ENCODE data around the gene ATM. TPM values are rescaled to one million over a fixed set of nuclear protein-coding genes. Genes with fewer than 3 reads are reported as not detected.
"Not testable (repeated sequence)": the region's sequence is repeated elsewhere in the genome, so short reads cannot be mapped to it uniquely, and the experiment has no call there.

The ATM gene
- polyA plus RNA-seq, 3 donors, result 58.7 to 64.6 (median 63.7) TPM

DNA sequence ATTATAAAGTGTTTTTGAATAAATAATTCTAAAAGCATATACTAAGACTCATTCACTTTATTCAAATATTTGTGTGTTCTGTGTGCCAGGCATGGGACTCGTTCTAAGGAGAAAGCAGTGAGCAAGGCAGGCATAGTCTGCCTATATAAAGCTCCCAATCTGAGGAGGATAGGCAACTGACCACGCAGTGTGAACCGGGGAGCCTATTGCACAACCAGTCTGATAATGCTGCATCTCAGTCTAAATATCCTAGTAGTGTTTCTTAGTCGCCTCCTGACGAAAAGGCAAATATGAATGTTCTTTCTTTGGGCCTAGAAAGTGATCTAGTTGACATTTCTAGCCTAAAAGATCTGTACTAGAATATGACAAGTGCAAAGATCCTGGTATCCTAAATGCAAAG, 146.2 kb downstream of the ATM start:
- DNase-seq (ENCODE audit: low read depth in 3 of 3, low spot score in 2 of 3), result no peak

DNA sequence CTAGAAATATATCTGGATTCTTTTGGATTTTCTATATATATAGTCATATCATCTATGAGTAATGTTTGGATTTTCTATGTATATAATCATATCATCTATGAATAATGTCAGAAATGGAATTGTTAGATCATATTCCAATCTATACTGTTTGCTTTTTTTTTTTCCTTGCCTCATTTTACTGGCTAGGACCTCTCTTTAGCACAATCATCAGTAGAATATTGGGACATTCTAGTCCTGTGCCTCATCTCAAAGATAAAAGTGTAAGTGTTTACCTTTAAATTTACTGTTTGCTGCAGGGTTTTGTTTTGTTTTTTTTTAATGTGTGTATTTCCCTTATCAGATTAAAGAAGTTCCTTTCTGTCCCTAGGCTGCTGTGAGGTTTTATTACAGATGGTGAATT, 147.4 kb downstream of the ATM start:
- DNase-seq (ENCODE audit: low read depth in 3 of 3, low spot score in 2 of 3), result no peak

DNA sequence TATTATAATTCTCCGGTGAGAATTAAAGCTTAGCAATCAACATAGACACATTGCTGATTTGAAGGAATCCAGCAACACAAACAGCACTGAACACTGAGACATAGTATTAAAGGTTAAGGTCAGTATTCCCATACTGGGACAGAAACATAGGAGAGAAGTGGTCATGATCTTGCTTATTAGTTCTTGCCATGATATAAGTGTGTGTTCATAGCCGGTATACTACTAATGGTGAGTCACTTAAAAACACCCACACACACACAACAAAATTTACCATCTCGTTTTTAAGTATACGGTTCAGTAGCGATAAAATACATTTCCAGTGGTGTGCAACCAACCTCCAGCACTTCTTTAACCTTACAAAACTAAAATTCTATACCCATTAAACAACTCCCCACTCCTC, 148.1 kb downstream of the ATM start:
- DNase-seq (ENCODE audit: low read depth in 3 of 3, low spot score in 2 of 3), result no peak

DNA sequence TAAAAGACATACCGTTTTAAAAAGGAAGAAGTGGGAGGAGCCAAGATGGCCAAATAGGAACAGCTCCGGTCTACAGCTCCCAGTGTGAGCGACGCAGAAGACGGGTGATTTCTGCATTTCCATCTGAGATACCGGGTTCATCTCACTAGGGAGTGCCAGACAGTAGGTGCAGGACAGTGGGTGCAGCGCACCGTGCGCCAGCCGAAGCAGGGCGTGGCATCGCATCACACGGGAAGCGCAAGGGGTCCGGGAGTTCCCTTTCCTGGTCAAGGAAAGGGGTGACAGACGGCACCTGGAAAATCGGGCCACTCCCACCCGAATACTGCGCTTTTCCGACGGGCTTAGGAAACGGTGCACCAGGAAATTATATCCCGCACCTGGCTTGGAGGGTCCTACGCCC, 150.6 kb downstream of the ATM start:
- DNase-seq (ENCODE audit: low read depth in 3 of 3, low spot score in 2 of 3), result not testable (repeated sequence)

- no peak for DNase-seq (ENCODE audit: low read depth in 3 of 3, low spot score in 2 of 3)
These were observed 165.7 kb downstream of the ATM start for GRCh38 chr11:108388576-108388975.

GRCh38 chr11:108392353-108392752, 169.5 kb downstream of the ATM start:
- no peak for DNase-seq (ENCODE audit: low read depth in 3 of 3, low spot score in 2 of 3)

DNA sequence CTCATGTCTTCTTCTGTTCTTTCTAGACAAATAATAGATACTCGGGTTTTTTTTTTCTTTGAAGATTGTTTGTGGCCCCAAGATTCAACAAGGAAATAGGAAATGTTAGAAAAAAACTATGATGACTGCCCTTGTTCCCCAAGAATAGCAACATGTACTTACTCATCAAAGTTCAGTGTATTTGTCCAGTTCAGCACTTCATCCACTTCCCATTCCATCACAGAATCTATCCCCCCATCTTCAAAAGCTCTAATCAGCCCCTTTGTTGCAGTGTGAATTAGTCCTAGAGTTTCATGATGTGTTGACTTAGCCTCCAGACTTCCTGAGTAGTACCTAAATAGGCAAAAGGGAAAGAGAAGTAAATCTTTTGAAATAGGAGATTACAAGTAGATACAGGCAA, 170.2 kb downstream of the ATM start:
- no peak for DNase-seq (ENCODE audit: low read depth in 3 of 3, low spot score in 2 of 3)

DNA sequence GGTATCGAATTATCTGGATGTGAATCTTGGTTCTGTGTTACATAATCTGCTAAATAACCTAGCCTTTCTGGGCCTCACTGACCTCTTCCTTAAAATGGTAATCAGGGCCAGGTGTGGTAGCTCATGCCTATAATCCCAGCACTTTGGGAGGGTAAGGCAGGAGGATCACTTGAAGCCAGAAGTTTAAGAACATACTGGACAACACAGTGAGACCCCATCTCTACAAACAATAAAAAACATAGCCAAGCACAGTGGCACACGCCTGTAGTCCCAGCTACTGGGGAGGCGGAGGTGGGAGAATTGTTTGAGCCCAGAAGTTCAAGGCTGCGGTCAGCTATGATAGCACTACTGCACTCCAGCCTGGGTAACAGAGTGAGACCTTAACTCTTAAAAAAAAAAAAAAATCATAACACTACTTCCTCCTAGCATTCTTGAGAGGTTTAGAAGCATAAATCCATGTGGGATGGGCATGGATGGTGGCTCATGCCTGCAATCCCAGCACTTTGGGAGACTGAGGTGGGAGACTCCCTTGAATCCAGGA, 171.9 kb downstream of the ATM start:
- no peak for DNase-seq (ENCODE audit: low read depth in 3 of 3, low spot score in 2 of 3)

- DNase-seq (ENCODE audit: low read depth in 3 of 3, low spot score in 2 of 3), result not testable (repeated sequence)
These were observed 173.8 kb downstream of the ATM start for GRCh38 chr11:108396672-108397071.

GRCh38 chr11:108398439-108398838, 175.6 kb downstream of the ATM start:
- no peak for DNase-seq (ENCODE audit: low read depth in 3 of 3, low spot score in 2 of 3)

DNA sequence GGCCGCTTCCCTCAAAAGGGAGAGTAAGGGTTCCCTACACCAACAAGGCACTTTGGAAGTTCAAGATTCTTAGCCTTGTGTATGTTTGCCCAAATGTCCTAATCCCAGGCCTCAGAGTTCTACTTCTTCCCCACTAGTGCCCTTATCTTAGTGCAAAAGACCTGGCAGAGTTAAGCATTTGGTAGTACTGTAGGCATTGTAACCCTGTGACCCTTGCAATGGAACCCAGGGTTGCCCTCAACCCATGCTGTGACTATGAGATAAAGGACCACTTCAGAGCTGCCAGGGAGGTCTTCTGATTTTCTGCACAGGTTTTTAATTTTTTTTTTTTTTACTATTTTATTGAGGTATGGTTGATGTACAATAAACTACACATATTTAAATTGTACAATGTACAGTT, 179.4 kb downstream of the ATM start:
- DNase-seq (ENCODE audit: low read depth in 3 of 3, low spot score in 2 of 3), result no peak

DNA sequence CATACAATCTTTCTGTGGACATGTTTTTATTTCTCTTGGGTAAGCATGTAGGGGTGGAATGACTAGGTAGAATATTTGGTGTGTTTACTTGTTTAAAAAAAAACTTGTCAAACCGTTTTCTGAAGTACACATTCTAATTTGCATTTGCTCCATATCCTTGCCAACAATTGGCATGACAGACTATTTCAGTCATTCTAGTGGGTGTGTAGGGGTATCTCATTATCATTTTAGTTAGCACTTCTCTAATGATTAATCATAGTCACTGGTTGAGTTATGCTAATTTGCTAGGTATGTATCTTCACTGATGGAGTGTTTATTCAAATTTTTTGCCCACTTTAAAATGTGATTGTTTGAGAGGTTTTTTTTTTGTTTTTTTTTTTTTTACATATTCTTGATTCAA, 180.2 kb downstream of the ATM start:
- no peak for DNase-seq (ENCODE audit: low read depth in 3 of 3, low spot score in 2 of 3)

DNA sequence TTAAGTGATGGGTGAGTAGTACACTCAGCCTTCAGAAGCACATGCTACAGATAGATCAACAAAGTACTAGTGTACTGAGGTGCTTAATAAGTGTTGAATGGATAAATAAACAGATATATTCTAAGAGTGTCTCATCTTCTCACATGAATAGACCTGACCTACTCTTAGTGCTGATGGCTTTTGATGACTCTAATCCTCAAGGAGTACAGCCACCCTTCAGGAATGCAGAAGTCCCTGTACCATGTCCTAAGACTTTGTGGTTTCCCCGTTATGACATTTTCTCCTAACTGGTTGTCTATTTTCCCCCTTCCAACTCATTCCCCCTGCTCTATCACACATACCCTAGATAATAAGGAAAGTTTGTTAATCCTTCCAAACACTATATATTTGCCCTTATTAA, 182.8 kb downstream of the ATM start:
- no peak for DNase-seq (ENCODE audit: low read depth in 3 of 3, low spot score in 2 of 3)

- no peak for DNase-seq (ENCODE audit: low read depth in 3 of 3, low spot score in 2 of 3)
These were observed 192.1 kb downstream of the ATM start for GRCh38 chr11:108414958-108415357.

DNA sequence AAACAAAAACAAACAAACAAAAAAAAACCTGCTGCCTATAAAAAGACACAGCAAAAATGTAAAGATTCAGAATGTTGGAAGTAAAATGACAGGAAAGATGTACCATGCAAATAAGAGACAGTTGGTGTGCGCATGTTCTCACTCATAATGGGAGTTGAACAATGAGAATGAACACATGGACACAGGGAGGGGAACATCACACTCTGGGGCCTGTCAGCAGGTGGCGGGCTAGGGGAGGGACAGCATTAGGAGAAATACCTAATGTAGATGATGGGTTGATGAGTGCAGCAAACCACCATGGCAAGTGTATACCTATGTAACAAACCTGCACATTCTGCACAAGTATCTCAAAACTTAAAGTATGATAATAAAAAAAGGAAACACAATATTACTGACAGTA, 194.7 kb downstream of the ATM start:
- not testable (repeated sequence) for DNase-seq (ENCODE audit: low read depth in 3 of 3, low spot score in 2 of 3)

Other genes with a start within 250 kb of the ATM start
- 10 to 100 TPM; 38.4 to 53.0 (median 43.9) TPM for gene CUL5, start 214.2 kb upstream of the ATM start, polyA plus RNA-seq (ENCODE audit: insufficient read length in 3 of 3)
- 100 to 1,000 TPM in 2 of 3 donors, 10 to 100 TPM in 1; 92.4 to 126 (median 106) TPM for gene ACAT1, start 101.5 kb upstream of the ATM start, polyA plus RNA-seq (ENCODE audit: insufficient read length in 3 of 3)
- 10 to 100 TPM; 18.1 to 21.6 (median 19.5) TPM for gene NPAT, start 429 bp upstream of the ATM start, polyA plus RNA-seq (ENCODE audit: insufficient read length in 3 of 3)
- gene C11orf65, start 244.5 kb downstream of the ATM start, polyA plus RNA-seq (ENCODE audit: insufficient read length in 3 of 3), result 1 to 10 TPM; 2.1 to 3.1 (median 2.3) TPM

All from right renal cortex interstitium (tissue), 3 donors.